GM10847 (cell line): ENCODE results near the gene CSNK2B.
A peak's percentile ranks its signal among the peaks of the same experiment; 100 is the strongest.

Experiments
- POLR2A ChIP-seq: IDR thresholded peaks from 2 replicates; pipeline ENCODE4 v1.6.1; 2011; ENCODE audit not compliant: insufficient read length; ENCODE audit errors: extremely low read depth

The CSNK2B gene

DNA sequence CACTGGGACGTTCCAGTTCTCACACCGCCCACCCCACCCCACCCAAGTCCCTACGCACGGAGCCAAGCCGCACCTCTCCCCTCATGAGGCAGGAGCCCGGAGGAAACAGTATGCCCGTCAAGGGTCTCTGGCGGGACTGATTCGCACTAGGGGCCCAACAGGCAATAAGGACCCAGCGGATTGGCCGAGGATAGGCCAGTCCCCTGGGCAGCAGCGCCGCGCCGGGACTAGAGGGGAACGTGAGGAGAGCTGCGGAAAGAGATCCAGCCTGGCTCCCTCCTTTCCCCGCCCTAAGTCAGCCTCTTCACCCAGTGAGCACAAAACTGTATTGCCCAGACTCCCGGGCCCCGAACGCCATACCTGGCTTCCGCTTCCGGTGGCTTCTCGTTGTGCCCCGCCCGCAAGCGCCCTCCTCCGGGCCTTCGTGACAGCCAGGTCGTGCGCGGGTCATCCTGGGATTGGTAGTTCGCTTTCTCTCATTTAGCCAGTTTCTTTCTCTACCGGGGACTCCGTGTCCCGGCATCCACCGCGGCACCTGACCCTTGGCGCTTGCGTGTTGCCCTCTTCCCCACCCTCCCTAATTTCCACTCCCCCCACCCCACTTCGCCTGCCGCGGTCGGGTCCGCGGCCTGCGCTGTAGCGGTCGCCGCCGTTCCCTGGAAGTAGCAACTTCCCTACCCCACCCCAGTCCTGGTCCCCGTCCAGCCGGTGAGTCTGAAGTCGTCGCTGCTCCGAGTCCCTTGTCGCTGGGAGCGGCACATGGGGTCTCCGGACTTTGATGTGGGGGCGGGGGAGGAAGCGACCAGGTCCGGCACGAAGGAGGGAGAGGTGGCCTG, at the start of gene CSNK2B:
Gene CSNK2B, plus strand, starts transcription at position 580 of the 836 bp plus-strand sequence. CDS start 752 bp downstream, outside the sequence.
- TF ChIP-seq POLR2A, result peak; percentile 78

- TF ChIP-seq POLR2A, result no peak
Observed at GRCh38 chr6:31617010-31617409, 48.9 kb upstream of the CSNK2B start.

DNA sequence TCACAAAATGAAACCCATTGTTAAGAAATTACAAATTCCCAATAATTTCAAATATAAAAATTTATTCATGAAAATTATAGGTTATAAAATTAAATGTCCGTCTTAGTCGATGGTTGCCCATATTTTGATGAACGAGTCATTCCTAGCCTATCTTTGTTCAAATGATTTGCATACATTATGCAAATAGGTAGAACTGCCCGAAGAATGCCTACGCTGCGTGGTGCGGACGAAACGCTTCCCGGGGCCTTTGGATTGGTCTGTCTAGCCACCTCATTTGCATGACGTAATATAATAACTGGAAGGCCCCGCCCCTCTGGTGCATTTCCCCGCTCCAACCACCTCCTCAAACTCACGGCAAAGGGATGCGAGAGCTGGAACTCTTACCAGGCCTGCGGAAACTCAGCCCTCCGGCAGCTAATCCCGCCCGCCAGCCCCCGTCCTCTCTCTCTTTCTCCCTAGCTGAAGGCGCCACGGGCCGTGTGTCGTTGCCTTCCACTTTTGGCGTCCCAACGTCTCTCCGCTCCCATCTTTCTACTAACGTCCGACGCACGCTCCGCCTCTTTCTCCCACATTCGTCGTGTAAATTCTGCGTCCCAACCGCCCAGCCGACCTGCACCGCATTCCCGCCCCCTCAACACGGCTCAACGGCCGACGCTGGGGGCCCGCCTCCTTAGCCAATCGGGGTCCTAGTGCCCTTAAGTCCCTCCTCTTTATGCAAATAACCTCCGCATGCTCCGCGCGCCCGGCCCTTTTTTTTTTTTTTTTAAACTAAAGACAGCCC, 45.9 kb upstream of the CSNK2B start:
- peak; percentile 84 for TF ChIP-seq POLR2A

DNA sequence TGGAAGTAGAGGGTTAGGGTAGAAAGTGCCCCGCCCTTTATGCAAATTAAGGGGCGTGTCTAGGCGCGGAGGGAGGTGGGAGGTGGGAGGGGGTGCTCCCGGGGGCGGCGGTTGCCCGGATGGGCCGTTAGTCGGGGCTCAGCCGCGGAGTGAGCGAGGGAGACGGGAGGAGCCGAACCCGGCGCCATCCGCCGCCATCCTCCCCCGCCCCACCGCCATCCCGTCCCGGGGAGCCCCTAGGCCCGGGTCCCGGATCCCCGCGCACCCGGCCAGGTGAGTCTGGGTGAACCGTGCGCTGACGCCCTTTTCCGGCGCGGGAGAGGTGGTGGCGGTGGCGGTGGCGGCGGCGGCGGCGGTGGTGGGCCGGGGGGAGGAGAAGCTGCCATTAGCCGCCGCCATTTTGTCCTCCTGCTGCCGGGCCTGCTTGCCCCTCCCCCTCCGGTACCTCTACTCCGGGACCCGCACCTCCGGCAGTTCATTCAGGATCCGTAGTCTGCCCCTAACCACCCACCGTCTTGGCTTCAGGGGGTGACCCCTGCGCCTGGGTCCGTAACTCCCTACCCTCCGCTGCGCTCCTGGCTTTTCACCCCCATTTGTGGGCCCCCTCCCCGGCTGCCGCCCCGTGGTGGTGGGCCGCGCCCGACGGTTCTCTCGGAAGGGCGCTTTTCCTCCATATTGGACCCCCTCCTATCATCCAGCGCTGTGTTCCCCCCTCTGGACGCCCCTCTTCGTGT, 45.1 kb upstream of the CSNK2B start, which contains the start of gene PRRC2A:
Gene PRRC2A, plus strand, starts transcription at position 130 of the 734 bp plus-strand sequence. CDS start 2,075 bp downstream, outside the sequence.
- peak; percentile 60 for TF ChIP-seq POLR2A

GRCh38 chr6:31621320-31621939, 44.5 kb upstream of the CSNK2B start:
- no peak for TF ChIP-seq POLR2A

GRCh38 chr6:31621991-31622390, 43.9 kb upstream of the CSNK2B start:
- no peak for TF ChIP-seq POLR2A

- TF ChIP-seq POLR2A, result no peak
Observed at GRCh38 chr6:31622684-31623091, 43.2 kb upstream of the CSNK2B start.

- TF ChIP-seq POLR2A, result no peak
Observed at GRCh38 chr6:31624070-31624469, 41.8 kb upstream of the CSNK2B start.

DNA sequence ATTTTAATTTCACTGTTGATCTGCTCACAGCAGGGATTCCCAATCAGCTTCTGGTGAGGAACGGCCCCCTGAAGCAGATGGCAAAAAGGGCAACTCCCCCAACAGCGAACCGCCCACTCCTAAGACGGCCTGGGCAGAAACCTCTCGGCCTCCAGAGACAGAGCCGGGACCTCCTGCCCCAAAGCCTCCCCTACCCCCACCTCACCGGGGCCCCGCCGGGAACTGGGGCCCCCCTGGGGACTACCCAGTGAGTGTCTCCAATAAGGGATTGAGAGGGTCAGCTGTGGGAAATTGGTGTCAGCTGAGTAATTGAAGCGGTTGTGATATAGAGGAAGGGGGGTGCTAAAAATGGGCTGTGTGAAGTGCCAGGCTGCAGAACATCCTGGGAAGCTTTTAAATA, 38.9 kb upstream of the CSNK2B start:
- no peak for TF ChIP-seq POLR2A

DNA sequence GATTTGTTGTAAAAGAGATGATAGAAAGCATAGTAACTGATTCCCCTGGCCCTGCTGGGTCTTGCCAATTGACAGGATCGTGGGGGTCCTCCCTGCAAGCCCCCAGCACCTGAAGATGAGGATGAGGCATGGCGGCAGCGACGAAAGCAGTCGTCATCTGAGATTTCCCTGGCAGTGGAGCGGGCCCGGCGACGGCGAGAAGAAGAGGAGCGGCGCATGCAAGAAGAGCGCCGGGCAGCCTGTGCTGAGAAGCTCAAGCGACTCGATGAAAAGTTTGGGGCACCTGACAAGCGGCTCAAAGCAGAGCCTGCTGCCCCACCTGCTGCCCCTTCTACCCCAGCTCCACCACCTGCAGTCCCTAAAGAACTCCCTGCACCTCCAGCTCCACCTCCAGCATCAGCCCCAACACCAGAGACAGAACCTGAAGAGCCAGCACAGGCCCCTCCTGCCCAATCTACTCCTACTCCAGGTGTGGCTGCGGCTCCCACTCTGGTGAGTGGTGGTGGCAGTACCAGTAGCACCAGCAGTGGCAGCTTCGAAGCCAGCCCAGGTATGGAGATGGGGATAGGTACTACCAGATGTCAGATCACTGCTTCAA, 38.1 kb upstream of the CSNK2B start:
- TF ChIP-seq POLR2A, result no peak

DNA sequence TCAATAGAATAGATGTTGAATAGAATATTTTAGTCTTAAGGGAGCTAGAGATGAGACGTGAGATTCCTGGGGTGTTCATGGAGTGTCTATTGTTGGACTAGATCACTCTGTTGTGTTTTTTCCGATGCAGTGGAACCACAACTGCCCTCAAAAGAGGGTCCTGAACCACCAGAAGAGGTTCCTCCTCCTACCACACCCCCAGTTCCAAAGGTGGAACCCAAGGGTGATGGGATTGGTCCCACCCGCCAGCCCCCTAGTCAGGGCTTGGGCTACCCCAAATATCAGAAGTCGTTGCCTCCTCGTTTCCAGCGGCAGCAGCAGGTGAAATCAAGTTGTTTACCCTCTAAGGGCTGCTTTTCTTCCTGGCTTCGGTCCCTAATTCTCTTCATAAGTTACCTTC, 36.9 kb upstream of the CSNK2B start:
- no peak for TF ChIP-seq POLR2A

GRCh38 chr6:31630177-31630934, 35.5 kb upstream of the CSNK2B start:
- no peak for TF ChIP-seq POLR2A

- no peak for TF ChIP-seq POLR2A
Observed at GRCh38 chr6:31631209-31631608, 34.7 kb upstream of the CSNK2B start.
